ENCODE data around the gene UVRAG.

Gene UVRAG

GRCh38 chr11:76030286-76030685, 215.3 kb downstream of the UVRAG start:
- Histone ChIP-seq H4K91ac (ENCODE audit: low read depth, low read length, poor library complexity) (no peak overlapping the region), H2BK15ac (ENCODE audit: low read length) (no peak overlapping the region), H3K4me3 (ENCODE audit: low read length in 2 of 2) (no peak overlapping the region), H3K18ac (ENCODE audit: low read length) (no peak overlapping the region), H3K9ac (ENCODE audit: low read depth, low read length, poor library complexity) (no peak overlapping the region), H2BK5ac (ENCODE audit: low read length) (no peak overlapping the region), H3K79me1 (ENCODE audit: low read depth, low read length) (no peaks in the 10 kb centered on the region), H3K4me2 (ENCODE audit: insufficient read depth, low read length, poor library complexity, severe bottlenecking) (no peak overlapping the region), H2AK5ac (ENCODE audit: low read depth, low read length) (no peak overlapping the region), H3K14ac (ENCODE audit: low read length) (no peak overlapping the region), H4K8ac (ENCODE audit: low read depth, low read length) (no peak overlapping the region), H3K27me3 (ENCODE audit: control insufficient read depth in 3 of 3, insufficient read depth in 3 of 3, low read depth in 1 of 3, low read length in 3 of 3) (peaks cover 0 to 2% (median 0%) of the 10 kb centered on the region in 3 experiments), H2AFZ (ENCODE audit: low read length) (no peak overlapping the region), H3K23ac (ENCODE audit: low read depth, low read length, poor library complexity) (no peak overlapping the region), H3K4me1 (ENCODE audit: control insufficient read depth in 2 of 2, insufficient read depth in 1 of 2, low read depth in 1 of 2, low read length in 2 of 2) (no peaks in the 10 kb centered on the region), H3K9me3 (replicated peaks in 1 of 2; ENCODE audit: control insufficient read depth in 2 of 2, insufficient read depth in 1 of 2, low read depth in 1 of 2, low read length in 2 of 2) (peaks cover 2 to 10% of the 10 kb centered on the region in 2 donors), H2BK12ac (ENCODE audit: low read length) (no peak overlapping the region), H2BK120ac (ENCODE audit: low read depth, low read length) (no peak overlapping the region), H3K27ac (replicated peaks; ENCODE audit: low read length) (no peak overlapping the region), H3K36me3 (replicated peaks in 1 of 2; ENCODE audit: control insufficient read depth in 2 of 2, insufficient read depth in 2 of 2, low read length in 2 of 2) (peaks cover 0 to 4% of the 10 kb centered on the region in 2 donors), H3K4ac (ENCODE audit: low read length) (no peak overlapping the region)
- no peak for DNase-seq (ENCODE audit: low spot score)
- no CpG with 5 or more reads among the region's 5 CpGs for WGBS, 2 donors (ENCODE audit: extremely low coverage in 2 of 2, insufficient read length in 2 of 2, insufficient replicate concordance in 1 of 2)

DNA sequence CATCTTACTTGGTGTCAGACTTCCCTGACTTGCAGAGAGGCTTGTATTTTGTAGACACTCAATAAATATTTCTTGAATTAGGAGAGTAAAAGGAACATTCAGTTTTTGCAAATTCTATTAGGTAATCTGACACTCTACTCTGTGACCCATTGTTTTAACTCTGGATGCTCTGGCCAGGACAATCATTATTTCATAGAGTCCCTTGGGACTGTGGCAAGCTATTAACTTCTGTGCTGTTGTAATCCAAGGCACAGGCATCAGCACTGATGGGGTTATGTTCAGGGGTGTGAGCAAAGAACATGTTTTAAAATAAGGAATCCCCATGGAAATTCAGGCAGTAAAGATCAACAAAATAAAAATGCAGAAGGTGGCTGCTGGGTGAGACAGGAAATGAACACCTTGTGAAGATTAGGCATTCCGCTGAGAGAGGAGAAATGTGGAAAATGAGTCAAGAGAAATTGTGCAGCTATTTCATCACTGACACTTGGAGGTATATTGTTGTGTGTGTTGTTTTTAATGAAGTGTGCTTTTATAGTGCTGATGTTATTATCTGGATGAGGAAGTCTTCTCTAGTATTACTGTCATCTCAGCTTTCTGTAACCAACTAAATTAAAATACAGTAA, 216.1 kb downstream of the UVRAG start:
- H3K14ac ChIP-seq (ENCODE audit: low read length), result no peak overlapping the region
- no peak overlapping the region for H2BK120ac ChIP-seq (ENCODE audit: low read depth, low read length)

GRCh38 chr11:76033699-76034098, 218.7 kb downstream of the UVRAG start:
- peaks cover 2 to 10% of the 10 kb centered on the region in 2 donors for H3K9me3 ChIP-seq (replicated peaks in 1 of 2; ENCODE audit: control insufficient read depth in 2 of 2, insufficient read depth in 1 of 2, low read depth in 1 of 2, low read length in 2 of 2)
- no peak overlapping the region for H2BK15ac ChIP-seq (ENCODE audit: low read length)
- H2AK5ac ChIP-seq (ENCODE audit: low read depth, low read length), result no peak overlapping the region
- peaks cover 0 to 2% (median 0%) of the 10 kb centered on the region in 3 experiments for H3K27me3 ChIP-seq (ENCODE audit: control insufficient read depth in 3 of 3, insufficient read depth in 3 of 3, low read depth in 1 of 3, low read length in 3 of 3)
- H3K36me3 ChIP-seq (replicated peaks in 1 of 2; ENCODE audit: control insufficient read depth in 2 of 2, insufficient read depth in 2 of 2, low read length in 2 of 2), result peaks cover 0 to 3% of the 10 kb centered on the region in 2 donors
- no peak overlapping the region for H3K23ac ChIP-seq (ENCODE audit: low read depth, low read length, poor library complexity)
- no peak overlapping the region for H3K4me3 ChIP-seq (ENCODE audit: low read length in 2 of 2)
- no peak overlapping the region for H3K18ac ChIP-seq (ENCODE audit: low read length)
- no peak overlapping the region for H3K27ac ChIP-seq (replicated peaks; ENCODE audit: low read length)
- no peaks in the 10 kb centered on the region for H3K4me1 ChIP-seq (ENCODE audit: control insufficient read depth in 2 of 2, insufficient read depth in 1 of 2, low read depth in 1 of 2, low read length in 2 of 2)
- no peak overlapping the region for H3K4me2 ChIP-seq (ENCODE audit: insufficient read depth, low read length, poor library complexity, severe bottlenecking)
- no peak overlapping the region for H2BK120ac ChIP-seq (ENCODE audit: low read depth, low read length)
- H4K8ac ChIP-seq (ENCODE audit: low read depth, low read length), result no peak overlapping the region
- H3K79me1 ChIP-seq (ENCODE audit: low read depth, low read length), result no peaks in the 10 kb centered on the region
- H2BK12ac ChIP-seq (ENCODE audit: low read length), result no peak overlapping the region
- H4K91ac ChIP-seq (ENCODE audit: low read depth, low read length, poor library complexity), result no peak overlapping the region
- no peak overlapping the region for H2BK5ac ChIP-seq (ENCODE audit: low read length)
- H3K9ac ChIP-seq (ENCODE audit: low read depth, low read length, poor library complexity), result no peak overlapping the region
- DNase-seq (ENCODE audit: low spot score), result no peak
- H3K14ac ChIP-seq (ENCODE audit: low read length), result no peak overlapping the region
- H2AFZ ChIP-seq (ENCODE audit: low read length), result no peak overlapping the region
- H3K4ac ChIP-seq (ENCODE audit: low read length), result no peak overlapping the region

More for the DNA sequence above, 216.1 kb downstream of the UVRAG start:
- Histone ChIP-seq H4K91ac (ENCODE audit: low read depth, low read length, poor library complexity) (no peak overlapping the region), H3K18ac (ENCODE audit: low read length) (no peak overlapping the region), H2BK5ac (ENCODE audit: low read length) (no peak overlapping the region), H2BK15ac (ENCODE audit: low read length) (no peak overlapping the region), H3K4me2 (ENCODE audit: insufficient read depth, low read length, poor library complexity, severe bottlenecking) (no peak overlapping the region), H3K36me3 (replicated peaks in 1 of 2; ENCODE audit: control insufficient read depth in 2 of 2, insufficient read depth in 2 of 2, low read length in 2 of 2) (peaks cover 0 to 4% of the 10 kb centered on the region in 2 donors), H3K27ac (replicated peaks; ENCODE audit: low read length) (no peak overlapping the region), H3K9me3 (replicated peaks in 1 of 2; ENCODE audit: control insufficient read depth in 2 of 2, insufficient read depth in 1 of 2, low read depth in 1 of 2, low read length in 2 of 2) (peaks cover 2 to 10% of the 10 kb centered on the region in 2 donors), H3K9ac (ENCODE audit: low read depth, low read length, poor library complexity) (no peak overlapping the region), H3K4me1 (ENCODE audit: control insufficient read depth in 2 of 2, insufficient read depth in 1 of 2, low read depth in 1 of 2, low read length in 2 of 2) (no peaks in the 10 kb centered on the region), H4K8ac (ENCODE audit: low read depth, low read length) (no peak overlapping the region), H3K4me3 (ENCODE audit: low read length in 2 of 2) (no peak overlapping the region), H3K79me1 (ENCODE audit: low read depth, low read length) (no peaks in the 10 kb centered on the region), H2AK5ac (ENCODE audit: low read depth, low read length) (no peak overlapping the region), H3K4ac (ENCODE audit: low read length) (no peak overlapping the region), H3K23ac (ENCODE audit: low read depth, low read length, poor library complexity) (no peak overlapping the region), H2AFZ (ENCODE audit: low read length) (no peak overlapping the region), H2BK12ac (ENCODE audit: low read length) (no peak overlapping the region), H3K27me3 (ENCODE audit: control insufficient read depth in 3 of 3, insufficient read depth in 3 of 3, low read depth in 1 of 3, low read length in 3 of 3) (peaks cover 0 to 2% (median 0%) of the 10 kb centered on the region in 3 experiments)
- no CpG with 5 or more reads among the region's 1 CpG for WGBS, 2 donors (ENCODE audit: extremely low coverage in 2 of 2, insufficient read length in 2 of 2, insufficient replicate concordance in 1 of 2)
- DNase-seq (ENCODE audit: low spot score), result no peak

- Histone ChIP-seq H4K8ac (ENCODE audit: low read depth, low read length) (no peak overlapping the region), H3K4me1 (ENCODE audit: control insufficient read depth in 2 of 2, insufficient read depth in 1 of 2, low read depth in 1 of 2, low read length in 2 of 2) (no peaks in the 10 kb centered on the region), H3K79me1 (ENCODE audit: low read depth, low read length) (no peaks in the 10 kb centered on the region), H3K4ac (ENCODE audit: low read length) (no peak overlapping the region), H3K36me3 (replicated peaks in 1 of 2; ENCODE audit: control insufficient read depth in 2 of 2, insufficient read depth in 2 of 2, low read length in 2 of 2) (peaks cover 0 to 3% of the 10 kb centered on the region in 2 donors), H2BK12ac (ENCODE audit: low read length) (no peak overlapping the region), H3K18ac (ENCODE audit: low read length) (no peak overlapping the region), H3K14ac (ENCODE audit: low read length) (no peak overlapping the region), H2BK5ac (ENCODE audit: low read length) (no peak overlapping the region), H3K27ac (replicated peaks; ENCODE audit: low read length) (no peak overlapping the region), H2BK15ac (ENCODE audit: low read length) (no peak overlapping the region), H3K27me3 (ENCODE audit: control insufficient read depth in 3 of 3, insufficient read depth in 3 of 3, low read depth in 1 of 3, low read length in 3 of 3) (peaks cover 0 to 2% (median 0%) of the 10 kb centered on the region in 3 experiments), H3K4me2 (ENCODE audit: insufficient read depth, low read length, poor library complexity, severe bottlenecking) (no peak overlapping the region), H3K23ac (ENCODE audit: low read depth, low read length, poor library complexity) (no peak overlapping the region), H3K4me3 (ENCODE audit: low read length in 2 of 2) (no peak overlapping the region), H2AK5ac (ENCODE audit: low read depth, low read length) (no peak overlapping the region), H3K9ac (ENCODE audit: low read depth, low read length, poor library complexity) (no peak overlapping the region), H2BK120ac (ENCODE audit: low read depth, low read length) (no peak overlapping the region), H4K91ac (ENCODE audit: low read depth, low read length, poor library complexity) (no peak overlapping the region), H3K9me3 (replicated peaks in 1 of 2; ENCODE audit: control insufficient read depth in 2 of 2, insufficient read depth in 1 of 2, low read depth in 1 of 2, low read length in 2 of 2) (peaks cover 2 to 4% of the 10 kb centered on the region in 2 donors), H2AFZ (ENCODE audit: low read length) (no peak overlapping the region)
- DNase-seq (ENCODE audit: low spot score), result no peak
- WGBS, 2 donors (ENCODE audit: extremely low coverage in 2 of 2, insufficient read length in 2 of 2, insufficient replicate concordance in 1 of 2), result no CpG with 5 or more reads among the region's 2 CpGs
Measured at GRCh38 chr11:76035020-76035419, 220.0 kb downstream of the UVRAG start.

All from neuronal stem cell (in vitro differentiated cells).